Measurements from ENCODE around the gene CCL24. TPM values are rescaled to one million over a fixed set of nuclear protein-coding genes. Genes with fewer than 3 reads are reported as not detected.
"Not testable (repeated sequence)": the region's sequence is repeated elsewhere in the genome, so short reads cannot be mapped to it uniquely, and the experiment has no call there.

Gene CCL24, protein sequence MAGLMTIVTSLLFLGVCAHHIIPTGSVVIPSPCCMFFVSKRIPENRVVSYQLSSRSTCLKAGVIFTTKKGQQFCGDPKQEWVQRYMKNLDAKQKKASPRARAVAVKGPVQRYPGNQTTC
- not detected in 2 replicates for total RNA-seq

DNA sequence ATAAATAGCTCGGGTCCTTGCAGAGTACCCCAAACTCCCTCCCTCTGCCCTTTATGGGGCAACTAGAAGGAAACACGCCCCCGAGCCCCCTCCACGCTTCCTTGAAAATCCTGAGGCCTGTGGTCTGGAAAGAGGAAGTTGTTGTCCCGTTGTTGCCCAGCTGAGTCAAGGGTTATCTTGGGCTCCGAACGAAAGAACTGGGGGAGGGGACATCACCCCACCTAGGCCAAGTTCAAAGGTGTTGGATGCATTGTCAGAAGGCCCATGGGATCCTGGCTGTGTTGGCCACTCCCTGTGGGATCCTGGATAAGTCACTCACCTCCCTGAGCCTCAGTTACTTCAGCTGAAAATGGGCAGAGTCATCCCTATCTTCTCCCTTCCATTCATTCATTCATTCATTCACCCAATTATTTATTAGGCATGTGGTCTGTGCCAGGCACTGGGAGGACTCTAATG is at the start of gene CCL24:
Gene CCL24 (minus strand): TSS at position 26 of the 456 bp plus-strand sequence. CDS start 91 bp downstream, outside the sequence.
- intact Hi-C loops (cut with micrococcal nuclease): no loop called here
- H3K4me3 Mint-ChIP-seq: no peak within 1 kb of the TSS
- no peak for DNase-seq (ENCODE audit: low spot score)
- no peaks in the 10 kb centered on the region for H3K9me3 Mint-ChIP-seq
- peaks cover 6% of the 10 kb centered on the region for H3K4me1 Mint-ChIP-seq (ENCODE audit: low read depth)
- H3K36me3 Mint-ChIP-seq (ENCODE audit: low read depth): no peaks in the 10 kb centered on the region
- H3K27me3 Mint-ChIP-seq (ENCODE audit: insufficient read depth): no peaks in the 10 kb centered on the region
- no peak within 1 kb of the TSS for H3K27ac Mint-ChIP-seq

DNA sequence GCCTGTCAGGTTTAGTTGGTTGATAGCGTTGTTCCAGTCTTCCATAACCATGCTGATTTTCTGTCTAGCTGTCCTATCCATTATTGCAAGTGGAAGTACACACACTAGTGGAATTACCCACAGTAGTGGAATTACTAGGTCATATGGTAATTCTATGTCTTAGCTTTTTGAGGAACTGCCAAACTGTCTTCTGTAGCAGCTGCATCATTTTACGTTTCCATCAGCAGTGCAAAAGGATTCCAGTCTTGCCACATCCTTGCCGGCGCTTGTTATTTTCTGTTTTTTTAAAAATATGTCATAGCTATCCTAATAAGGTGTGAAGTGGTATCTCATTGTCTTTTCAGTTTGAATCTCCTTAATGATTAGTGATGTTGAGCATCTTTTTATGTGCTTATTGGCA is 48.0 kb upstream of the CCL24 start:
- DNase-seq (ENCODE audit: low spot score): no peak
- intact Hi-C loops (cut with micrococcal nuclease): no loop called here
- Mint-ChIP-seq H3K4me1 (ENCODE audit: low read depth) (peaks cover 14% of the 10 kb centered on the region), H3K9me3 (peaks cover 5% of the 10 kb centered on the region), H3K36me3 (ENCODE audit: low read depth) (peaks cover 2% of the 10 kb centered on the region), H3K27ac (no peak overlapping the region), H3K27me3 (ENCODE audit: insufficient read depth) (peaks cover 11% of the 10 kb centered on the region), H3K4me3 (no peak overlapping the region)

DNA sequence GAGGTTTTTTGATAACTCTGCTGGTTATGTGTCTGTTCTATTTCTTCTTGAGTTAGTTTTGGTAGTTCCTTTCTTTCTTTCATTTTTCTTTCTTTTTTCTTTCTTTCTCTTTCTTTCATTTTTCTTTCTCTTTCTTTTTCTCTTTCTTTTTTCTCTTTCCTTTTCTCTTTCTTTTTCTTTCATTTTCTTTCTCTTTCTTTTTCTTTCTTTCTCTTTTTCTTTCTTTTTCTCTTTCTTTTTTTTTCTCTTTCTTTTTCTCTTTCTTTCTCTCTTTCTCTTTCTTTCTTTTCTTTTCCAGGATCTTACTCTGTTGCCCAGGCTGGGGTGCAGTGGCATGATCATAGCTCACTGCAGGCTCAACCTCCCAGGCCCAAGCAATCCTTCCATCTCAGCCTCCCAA is 44.8 kb upstream of the CCL24 start:
- intact Hi-C loops (cut with micrococcal nuclease): no loop called here
- H3K4me3 Mint-ChIP-seq: no peak overlapping the region

DNA sequence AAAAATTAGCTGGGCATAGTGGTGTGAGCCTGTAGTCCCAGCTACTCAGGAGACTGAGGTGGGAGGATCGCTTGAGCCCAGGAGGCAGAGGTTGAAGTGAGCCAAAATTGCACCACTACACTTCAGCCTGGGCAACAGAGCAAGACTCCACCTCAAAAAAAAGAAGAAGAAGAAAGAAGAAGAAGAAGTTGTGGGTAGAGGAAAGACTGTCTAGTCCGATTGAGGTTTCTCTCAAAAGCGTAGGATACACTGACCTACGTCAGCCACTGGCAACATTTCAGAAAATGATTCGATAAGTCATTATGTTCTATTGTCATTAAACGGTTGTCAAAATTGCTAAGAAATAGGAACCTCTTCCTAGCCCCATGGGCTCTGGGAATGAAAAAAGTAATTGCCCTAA is 42.9 kb upstream of the CCL24 start:
- peaks cover 4% of the 10 kb centered on the region for H3K27me3 Mint-ChIP-seq (ENCODE audit: insufficient read depth)
- H3K4me1 Mint-ChIP-seq (ENCODE audit: low read depth): peaks cover 8% of the 10 kb centered on the region
- no peak overlapping the region for H3K27ac Mint-ChIP-seq
- intact Hi-C loops (cut with micrococcal nuclease): no loop called here
- H3K36me3 Mint-ChIP-seq (ENCODE audit: low read depth): peaks cover 2% of the 10 kb centered on the region
- no peak for DNase-seq (ENCODE audit: low spot score)
- H3K4me3 Mint-ChIP-seq: no peak overlapping the region
- peaks cover 11% of the 10 kb centered on the region for H3K9me3 Mint-ChIP-seq

More for the DNA sequence above, 44.8 kb upstream of the CCL24 start:
- H3K27ac Mint-ChIP-seq: peak overlapping the region; percentile 68
- H3K9me3 Mint-ChIP-seq: peaks cover 5% of the 10 kb centered on the region
- H3K4me1 Mint-ChIP-seq (ENCODE audit: low read depth): peaks cover 8% of the 10 kb centered on the region
- H3K36me3 Mint-ChIP-seq (ENCODE audit: low read depth): peaks cover 2% of the 10 kb centered on the region
- no peak for DNase-seq (ENCODE audit: low spot score)
- peaks cover 4% of the 10 kb centered on the region for H3K27me3 Mint-ChIP-seq (ENCODE audit: insufficient read depth)

DNA sequence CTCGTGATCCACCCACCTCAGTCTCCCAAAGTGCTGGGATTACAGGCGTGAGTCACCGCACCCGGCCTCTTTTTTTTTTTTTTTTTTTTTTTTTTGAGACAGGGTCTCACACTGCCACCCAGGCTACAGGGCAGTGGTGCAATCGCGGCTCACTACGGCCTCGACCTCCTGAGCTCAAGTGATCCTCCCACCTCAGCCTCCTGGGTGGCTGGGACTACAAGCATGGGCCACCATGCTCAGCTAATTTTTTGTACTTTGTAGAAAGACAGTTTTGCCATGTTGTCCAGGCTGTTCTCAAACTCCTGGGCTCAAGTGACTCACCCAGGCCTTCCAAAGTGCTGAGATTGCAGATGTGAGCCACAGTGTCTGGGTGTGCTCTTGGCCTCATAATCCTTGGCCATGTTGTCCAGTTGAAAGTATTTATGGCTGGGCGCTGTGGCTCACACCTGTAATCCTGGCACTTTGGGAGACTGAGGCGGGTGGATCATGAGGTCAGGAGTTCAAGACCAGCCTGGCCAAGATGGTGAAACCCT is 41.3 kb upstream of the CCL24 start:
- intact Hi-C loops (cut with micrococcal nuclease): not testable (repeated sequence)

DNA sequence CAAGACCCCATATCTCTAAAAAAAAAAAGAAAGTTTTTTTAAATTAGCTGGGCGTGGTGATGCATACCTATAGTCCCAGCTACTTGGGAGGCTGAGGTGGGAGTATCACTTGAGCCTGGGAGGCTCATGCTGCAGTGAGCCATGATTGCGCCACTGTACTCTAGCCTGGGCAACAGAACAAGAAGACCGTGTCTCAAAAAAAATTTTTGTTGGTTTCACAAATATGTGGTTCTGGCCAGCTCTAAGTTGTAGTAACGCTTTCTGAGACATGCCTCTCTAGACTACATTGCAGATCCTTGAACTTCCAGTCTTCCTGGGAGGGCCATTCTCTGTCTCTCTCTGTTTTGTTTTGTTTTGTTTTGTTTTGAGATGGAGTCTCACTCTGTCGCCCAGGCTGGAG is 40.6 kb upstream of the CCL24 start:
- Mint-ChIP-seq H3K27ac (no peak overlapping the region), H3K4me3 (no peak overlapping the region), H3K36me3 (ENCODE audit: low read depth) (peaks cover 2% of the 10 kb centered on the region), H3K9me3 (peaks cover 11% of the 10 kb centered on the region), H3K27me3 (ENCODE audit: insufficient read depth) (peaks cover 8% of the 10 kb centered on the region), H3K4me1 (ENCODE audit: low read depth) (peaks cover 8% of the 10 kb centered on the region)
- no peak for DNase-seq (ENCODE audit: low spot score)
- intact Hi-C loops (cut with micrococcal nuclease): no loop called here

More for the DNA sequence above, 41.3 kb upstream of the CCL24 start:
- not testable (repeated sequence) for DNase-seq (ENCODE audit: low spot score); H3K27ac Mint-ChIP-seq; H3K36me3 Mint-ChIP-seq (ENCODE audit: low read depth); H3K4me1 Mint-ChIP-seq (ENCODE audit: low read depth); H3K4me3 Mint-ChIP-seq; H3K27me3 Mint-ChIP-seq (ENCODE audit: insufficient read depth)
- peaks cover 11% of the 10 kb centered on the region for H3K9me3 Mint-ChIP-seq

DNA sequence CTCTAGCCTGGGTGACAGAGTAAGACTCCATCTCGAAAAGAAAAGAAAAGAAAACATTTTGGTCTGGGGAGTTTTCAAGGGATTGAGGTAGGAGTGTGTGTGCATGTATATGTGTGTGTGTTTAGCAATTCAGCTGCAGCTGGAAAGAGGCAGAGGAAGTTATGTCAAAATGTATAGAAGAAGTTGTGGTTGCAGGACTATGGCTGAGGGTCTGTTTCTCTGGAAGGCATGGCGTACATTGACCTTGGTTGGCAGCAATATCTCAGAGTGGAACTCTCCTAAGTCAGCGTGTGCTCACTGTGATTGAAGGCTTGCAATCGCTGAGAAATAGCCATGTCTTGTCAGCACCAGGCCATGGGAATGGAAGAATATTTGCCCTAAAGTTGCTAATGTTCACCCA is 36.6 kb upstream of the CCL24 start:
- Mint-ChIP-seq H3K27ac (no peak overlapping the region), H3K4me1 (ENCODE audit: low read depth) (no peaks in the 10 kb centered on the region), H3K9me3 (peaks cover 6% of the 10 kb centered on the region), H3K27me3 (ENCODE audit: insufficient read depth) (peaks cover 4% of the 10 kb centered on the region), H3K4me3 (no peak overlapping the region), H3K36me3 (ENCODE audit: low read depth) (no peaks in the 10 kb centered on the region)
- intact Hi-C loops (cut with micrococcal nuclease): no loop called here
- no peak for DNase-seq (ENCODE audit: low spot score)

DNA sequence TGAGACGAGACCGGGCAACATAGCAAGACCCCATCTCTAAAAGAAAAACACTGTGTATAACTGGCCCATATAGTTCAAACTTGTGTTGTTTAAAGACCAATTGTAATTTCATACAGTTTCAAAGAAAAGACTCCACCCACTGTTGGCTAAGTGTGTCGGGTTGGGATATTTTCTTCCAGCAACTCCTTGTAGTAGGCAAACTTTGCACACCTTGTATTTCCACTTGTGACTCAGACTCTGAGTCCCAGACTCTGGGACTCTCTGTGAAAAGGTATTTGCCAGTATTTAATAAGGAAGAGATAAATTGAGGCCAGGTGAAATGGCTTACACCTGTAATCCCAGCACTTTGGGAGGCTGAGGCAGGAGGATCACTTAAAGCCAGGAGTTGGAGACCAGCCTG is 36.0 kb upstream of the CCL24 start:
- H3K9me3 Mint-ChIP-seq: peaks cover 6% of the 10 kb centered on the region

DNA sequence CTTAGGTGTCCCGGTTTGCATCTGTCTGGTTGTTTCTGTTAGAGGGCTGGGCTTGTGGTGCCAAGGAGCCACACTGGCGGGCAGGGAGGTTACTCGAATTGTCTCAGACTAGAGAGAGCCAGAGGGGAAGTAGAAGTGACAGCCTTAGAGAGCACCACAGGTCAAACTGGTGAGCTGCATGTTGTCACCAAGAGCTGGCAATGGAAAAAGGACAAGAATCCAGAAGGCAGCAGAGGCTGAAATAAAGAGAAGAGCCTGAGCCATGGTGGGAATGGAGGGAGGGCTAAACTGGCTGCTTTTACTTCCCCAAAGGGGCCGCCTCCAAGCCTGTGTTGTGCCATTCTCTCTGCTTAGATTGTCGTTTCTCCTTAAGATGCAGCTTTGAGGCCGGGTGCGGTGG is 34.1 kb upstream of the CCL24 start:
- Mint-ChIP-seq H3K27ac (no peak overlapping the region), H3K9me3 (peaks cover under 1% of the 10 kb centered on the region), H3K4me3 (no peak overlapping the region), H3K36me3 (ENCODE audit: low read depth) (peaks cover 1% of the 10 kb centered on the region), H3K4me1 (ENCODE audit: low read depth) (peaks cover 12% of the 10 kb centered on the region), H3K27me3 (ENCODE audit: insufficient read depth) (peaks cover 4% of the 10 kb centered on the region)
- intact Hi-C loops (cut with micrococcal nuclease): no loop called here
- no peak for DNase-seq (ENCODE audit: low spot score)

More for the DNA sequence above, 36.0 kb upstream of the CCL24 start:
- DNase-seq (ENCODE audit: low spot score): no peak
- Mint-ChIP-seq H3K4me3 (no peak overlapping the region), H3K27me3 (ENCODE audit: insufficient read depth) (peaks cover 4% of the 10 kb centered on the region), H3K27ac (no peak overlapping the region), H3K4me1 (ENCODE audit: low read depth) (no peaks in the 10 kb centered on the region), H3K36me3 (ENCODE audit: low read depth) (no peaks in the 10 kb centered on the region)
- intact Hi-C loops (cut with micrococcal nuclease): no loop called here

DNA sequence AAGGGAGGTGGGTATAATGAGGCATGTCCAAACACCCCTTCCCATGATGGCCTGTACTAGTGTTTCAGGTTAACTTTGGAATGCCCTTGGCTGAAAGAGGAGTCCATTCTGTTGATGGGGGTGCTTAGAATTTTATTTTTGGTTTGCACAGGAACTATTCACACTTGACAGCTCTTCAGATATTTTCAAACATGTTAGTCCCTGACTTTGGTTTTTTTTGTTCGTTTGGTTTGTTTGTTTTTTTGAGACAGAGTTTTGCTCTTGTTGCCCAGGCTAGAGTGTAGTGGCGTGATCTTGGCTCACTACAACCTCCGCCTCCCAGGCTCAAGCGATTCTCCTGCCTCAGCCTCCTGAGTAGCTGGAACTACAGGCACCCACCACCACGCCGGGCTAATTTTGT is 31.5 kb upstream of the CCL24 start:
- DNase-seq (ENCODE audit: low spot score); H3K27ac Mint-ChIP-seq; H3K4me3 Mint-ChIP-seq; H3K36me3 Mint-ChIP-seq (ENCODE audit: low read depth); intact Hi-C loops (cut with micrococcal nuclease); H3K27me3 Mint-ChIP-seq (ENCODE audit: insufficient read depth); H3K9me3 Mint-ChIP-seq: not testable (repeated sequence)
- H3K4me1 Mint-ChIP-seq (ENCODE audit: low read depth): peaks cover 17% of the 10 kb centered on the region

DNA sequence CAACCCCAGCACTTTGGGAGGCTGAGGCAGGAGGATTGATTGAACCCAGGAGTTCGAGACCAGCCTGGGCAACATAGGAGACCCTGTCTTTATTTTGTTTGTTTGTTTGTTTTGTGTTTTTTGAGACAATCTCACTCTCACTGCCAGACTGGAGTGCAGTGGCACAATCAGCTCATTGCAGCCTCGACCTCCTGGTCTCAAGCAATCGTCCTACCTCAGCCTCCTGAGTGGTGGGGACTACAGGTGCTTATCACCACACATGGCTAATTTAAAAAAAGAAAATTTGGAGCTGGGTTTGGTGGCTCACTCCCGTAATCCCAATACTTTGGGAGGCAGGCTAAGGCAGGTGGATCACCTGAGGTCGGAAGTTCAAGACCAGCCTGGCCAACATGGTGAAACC is 30.6 kb upstream of the CCL24 start:
- Mint-ChIP-seq H3K27ac (no peak overlapping the region), H3K4me3 (no peak overlapping the region), H3K27me3 (ENCODE audit: insufficient read depth) (no peaks in the 10 kb centered on the region), H3K9me3 (no peaks in the 10 kb centered on the region), H3K4me1 (ENCODE audit: low read depth) (peaks cover 17% of the 10 kb centered on the region), H3K36me3 (ENCODE audit: low read depth) (peaks cover 1% of the 10 kb centered on the region)
- DNase-seq (ENCODE audit: low spot score): no peak
- intact Hi-C loops (cut with micrococcal nuclease): no loop called here

DNA sequence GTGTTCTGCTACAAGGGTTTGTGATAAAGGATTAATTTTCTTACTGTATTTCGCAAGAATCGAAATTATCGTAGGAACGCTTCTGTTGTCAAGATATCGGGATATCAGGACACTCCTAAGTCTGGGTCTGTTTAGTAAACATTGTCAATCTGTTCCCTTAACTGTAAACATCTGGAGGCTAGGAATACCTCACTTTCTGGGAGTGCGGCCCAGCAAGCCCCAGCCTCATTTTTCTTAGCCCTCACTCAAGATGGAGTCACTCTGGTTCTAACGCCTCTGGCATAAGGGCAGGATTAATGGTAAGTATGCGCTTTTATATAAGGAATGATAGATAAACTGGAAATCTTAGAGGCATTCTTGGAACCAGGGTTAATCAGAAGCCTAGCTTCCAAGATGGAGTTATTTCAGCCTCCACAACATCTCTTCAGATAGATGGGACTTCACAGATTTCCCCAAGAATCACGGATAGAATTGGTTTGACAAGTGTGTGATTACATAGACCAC is 30.1 kb upstream of the CCL24 start:
- no peaks in the 10 kb centered on the region for H3K27me3 Mint-ChIP-seq (ENCODE audit: insufficient read depth)
- intact Hi-C loops (cut with micrococcal nuclease): loop anchor here (1.0 to 2.0 kb wide), 7 partner anchors 27 to 249 kb away; partner anchors contain the start of genes HIP1 and POR
- H3K36me3 Mint-ChIP-seq (ENCODE audit: low read depth): peaks cover 1% of the 10 kb centered on the region
- peaks cover 17% of the 10 kb centered on the region for H3K4me1 Mint-ChIP-seq (ENCODE audit: low read depth)
- H3K9me3 Mint-ChIP-seq: no peaks in the 10 kb centered on the region
- no peak overlapping the region for H3K4me3 Mint-ChIP-seq
- no peak for DNase-seq (ENCODE audit: low spot score)
- H3K27ac Mint-ChIP-seq: peak overlapping the region; percentile 92

DNA sequence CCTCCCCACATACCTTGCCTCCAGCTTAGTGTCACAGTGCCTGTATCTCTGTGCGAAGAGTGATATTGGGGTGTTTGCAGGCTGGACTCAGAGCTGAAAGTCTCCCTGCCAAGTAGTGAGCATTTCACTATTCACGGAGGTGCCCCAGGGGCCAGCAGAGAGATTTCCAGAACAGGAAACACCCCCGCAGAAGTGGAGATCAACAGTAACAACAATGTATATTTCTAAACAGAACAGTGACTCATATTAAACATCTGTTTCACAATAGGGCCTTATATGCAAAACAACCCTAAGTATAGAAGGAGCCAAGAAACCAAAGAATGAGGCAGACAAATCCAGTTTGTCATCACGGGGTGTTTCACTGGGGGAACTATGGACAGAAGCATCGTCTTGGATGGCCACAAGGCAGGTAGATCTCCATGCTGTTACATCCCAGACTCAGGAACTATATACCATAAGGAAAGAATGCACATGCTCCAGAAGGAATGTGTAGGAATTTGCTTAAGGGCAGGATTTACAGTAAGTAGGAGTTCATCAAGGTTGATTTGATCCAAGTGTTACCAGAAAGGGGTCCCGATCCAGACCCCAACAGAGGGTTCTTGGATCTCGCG is 29.3 kb upstream of the CCL24 start:
- H3K4me3 Mint-ChIP-seq: peak overlapping the region; percentile 76
- no peaks in the 10 kb centered on the region for H3K9me3 Mint-ChIP-seq
- peak; percentile 1 for DNase-seq (ENCODE audit: low spot score)
- H3K36me3 Mint-ChIP-seq (ENCODE audit: low read depth): peaks cover 1% of the 10 kb centered on the region
- intact Hi-C loops (cut with micrococcal nuclease): loop anchor here (1.0 to 2.0 kb wide), 7 partner anchors 28 to 248 kb away; partner anchors contain the start of genes HIP1 and POR
- H3K27me3 Mint-ChIP-seq (ENCODE audit: insufficient read depth): no peaks in the 10 kb centered on the region
- H3K27ac Mint-ChIP-seq: peak overlapping the region; percentile 92
- peaks cover 17% of the 10 kb centered on the region for H3K4me1 Mint-ChIP-seq (ENCODE audit: low read depth)
